Mesenchymal stem cell (in vitro differentiated cells and primary cell): ENCODE data around the gene RNU2-63P.
"Not testable (repeated sequence)": the region's sequence is repeated elsewhere in the genome, so short reads cannot be mapped to it uniquely, and the experiment has no call there.

Experiments used
- DNase-seq: peaks from one replicate; pipeline ENCODE4 v3.0.0-alpha.2; 2013
- H2AFZ ChIP-seq: one replicate; pipeline ENCODE4 v1.6.1; 2013; ENCODE audit warnings: low read depth, mild to moderate bottlenecking, control low read depth, inconsistent platforms, low read length, moderate library complexity
- H2AK5ac ChIP-seq: 2 replicates; pipeline ENCODE4 v1.6.1; 2013; ENCODE audit warnings: low read length, moderate library complexity, mild to moderate bottlenecking, inconsistent platforms; ENCODE audit not compliant: severe bottlenecking
- H2BK120ac ChIP-seq: one replicate; pipeline ENCODE4 v1.6.1; 2013; ENCODE audit warnings: low read depth, mild to moderate bottlenecking, inconsistent platforms, low read length, moderate library complexity
- H2BK12ac ChIP-seq, 2 experiments: one replicate each; pipeline ENCODE4 v1.6.1; 2013; ENCODE audit warnings: inconsistent platforms in 2 of 2, low read length in 2 of 2, mild to moderate bottlenecking in 2 of 2, moderate library complexity in 2 of 2, control low read depth in 1 of 2
- H2BK15ac ChIP-seq: one replicate; pipeline ENCODE4 v1.6.1; 2013; ENCODE audit warnings: mild to moderate bottlenecking, low read depth, inconsistent platforms; ENCODE audit not compliant: poor library complexity, severe bottlenecking
- H2BK5ac ChIP-seq: 2 replicates; pipeline ENCODE4 v1.6.1; 2013; ENCODE audit warnings: low read depth, mild to moderate bottlenecking, low read length, control low read depth, inconsistent platforms; ENCODE audit not compliant: poor library complexity, severe bottlenecking
- H3K14ac ChIP-seq, 2 experiments: one replicate each; pipeline ENCODE4 v1.6.1; 2013; ENCODE audit warnings: inconsistent platforms in 2 of 2, low read length in 2 of 2, control low read depth in 1 of 2, mild to moderate bottlenecking in 1 of 2, moderate library complexity in 1 of 2
- H3K18ac ChIP-seq, 2 experiments: one replicate each; pipeline ENCODE4 v1.6.1; 2013; ENCODE audit warnings: inconsistent platforms in 2 of 2, low read length in 2 of 2, control low read depth in 1 of 2, low read depth in 1 of 2, mild to moderate bottlenecking in 1 of 2
- H3K23ac ChIP-seq, 2 experiments: one replicate each; pipeline ENCODE4 v1.6.1; 2013; ENCODE audit warnings: inconsistent platforms in 2 of 2, low read length in 2 of 2, mild to moderate bottlenecking in 2 of 2, moderate library complexity in 2 of 2, control low read depth in 1 of 2
- H3K27ac ChIP-seq: 2 replicates; pipeline ENCODE4 v1.5.1; 2013; ENCODE audit warnings: mild to moderate bottlenecking, moderate library complexity, low read length, control low read depth, inconsistent platforms; ENCODE audit not compliant: poor library complexity, severe bottlenecking
- H3K27me3 ChIP-seq, 2 experiments: 2 replicates each; pipeline versions ENCODE4 v1.6.1 to v1.7.0; 2013; ENCODE audit warnings: low read length in 2 of 2, mild to moderate bottlenecking in 2 of 2, moderate library complexity in 2 of 2, control low read depth in 1 of 2, inconsistent platforms in 1 of 2; ENCODE audit not compliant: control insufficient read depth in 1 of 2, insufficient read depth in 1 of 2
- H3K36me3 ChIP-seq, 2 experiments: 2 replicates each; pipeline versions ENCODE4 v1.6.1 to v1.7.0; 2013; ENCODE audit warnings: low read length in 2 of 2, control low read depth in 1 of 2, inconsistent platforms in 1 of 2, low read depth in 1 of 2, mild to moderate bottlenecking in 1 of 2; ENCODE audit not compliant: insufficient read depth in 2 of 2, control insufficient read depth in 1 of 2
- H3K4ac ChIP-seq, 2 experiments: one replicate each; pipeline ENCODE4 v1.6.1; 2013; ENCODE audit warnings: inconsistent platforms in 2 of 2, low read length in 2 of 2, mild to moderate bottlenecking in 2 of 2, moderate library complexity in 2 of 2, control low read depth in 1 of 2, low read depth in 1 of 2
- H3K4me1 ChIP-seq: 2 replicates; pipeline ENCODE4 v1.6.1; 2013; ENCODE audit warnings: low read depth, low read length, control low read depth; ENCODE audit not compliant: control insufficient read depth, insufficient read depth
- H3K4me2 ChIP-seq: 2 replicates; pipeline ENCODE4 v1.6.1; 2013; ENCODE audit warnings: low read length, mild to moderate bottlenecking, inconsistent platforms; ENCODE audit not compliant: poor library complexity, severe bottlenecking
- H3K4me3 ChIP-seq, 2 experiments: 2 replicates each; pipeline versions ENCODE4 v1.5.1 to v1.7.0; 2013; ENCODE audit warnings: low read length in 2 of 2, mild to moderate bottlenecking in 2 of 2, control low read depth in 1 of 2, low read depth in 1 of 2; ENCODE audit not compliant: insufficient read depth in 1 of 2
- H3K79me1 ChIP-seq: replicated peaks from 2 replicates; pipeline ENCODE4 v1.6.1; 2013; ENCODE audit warnings: mild to moderate bottlenecking, control low read depth, low read length, inconsistent platforms; ENCODE audit not compliant: poor library complexity, severe bottlenecking
- H3K9ac ChIP-seq: 2 replicates; pipeline ENCODE4 v1.7.0; 2013; ENCODE audit warnings: mild to moderate bottlenecking, low read length, moderate library complexity
- H3K9me3 ChIP-seq: 2 replicates; pipeline ENCODE4 v1.7.0; 2013; ENCODE audit warnings: mild to moderate bottlenecking, low read length; ENCODE audit not compliant: control insufficient read depth
- H4K8ac ChIP-seq: one replicate; pipeline ENCODE4 v1.6.1; 2013; ENCODE audit warnings: inconsistent platforms, mild to moderate bottlenecking, low read length, moderate library complexity
- H4K91ac ChIP-seq: one replicate; pipeline ENCODE4 v1.6.1; 2013; ENCODE audit warnings: mild to moderate bottlenecking, low read length, inconsistent platforms
- WGBS: methylation state at CpG from one replicate; pipeline ENCODE4 v1.1.7; 2013; ENCODE audit warnings: mixed read lengths; 5-methylcytosine and 5-hydroxymethylcytosine counted together

Gene RNU2-63P

GRCh38 chr2:87995756-87996155 is 20.6 kb downstream of the RNU2-63P start:
- Histone ChIP-seq H2BK12ac (no peak overlapping the region), H3K23ac (no peak overlapping the region), H3K9me3 (no peaks in the 10 kb centered on the region), H2BK15ac (no peak overlapping the region), H3K27me3 (peaks cover 0 to 4% of the 10 kb centered on the region in 2 experiments), H3K4me3 (no peak overlapping the region), H3K9ac (no peak overlapping the region), H3K79me1 (no peaks in the 10 kb centered on the region), H2BK5ac (no peak overlapping the region), H3K4me2 (no peak overlapping the region), H2AK5ac (no peak overlapping the region), H3K27ac (no peak overlapping the region), H4K91ac (no peak overlapping the region), H3K14ac (no peak overlapping the region), H3K18ac (no peak overlapping the region), H2AFZ (no peak overlapping the region), H4K8ac (no peak overlapping the region), H3K4me1 (no peaks in the 10 kb centered on the region), H3K36me3 (no peaks in the 10 kb centered on the region), H3K4ac (no peak overlapping the region), H2BK120ac (no peak overlapping the region)
- 91% methylated on average over 1 of the region's 1 CpG for WGBS
- DNase-seq = no peak

GRCh38 chr2:87994304-87994850 is 22.0 kb downstream of the RNU2-63P start:
- not testable (repeated sequence) for H3K27ac ChIP-seq, H3K4ac ChIP-seq, H2BK15ac ChIP-seq, H4K8ac ChIP-seq, H3K36me3 ChIP-seq, H2AFZ ChIP-seq, H3K14ac ChIP-seq, H3K4me3 ChIP-seq, H2BK120ac ChIP-seq, H3K27me3 ChIP-seq, H2BK5ac ChIP-seq, DNase-seq, H3K23ac ChIP-seq, H4K91ac ChIP-seq, H3K4me2 ChIP-seq, H3K4me1 ChIP-seq, H2BK12ac ChIP-seq, H2AK5ac ChIP-seq, H3K9me3 ChIP-seq, H3K79me1 ChIP-seq, H3K18ac ChIP-seq, H3K9ac ChIP-seq
- WGBS = no CpG with 5 or more reads among the region's 7 CpGs

- not testable (repeated sequence) for H2BK12ac ChIP-seq, H3K36me3 ChIP-seq, H4K91ac ChIP-seq, H2BK5ac ChIP-seq, H4K8ac ChIP-seq, H2AFZ ChIP-seq, H3K9me3 ChIP-seq, H3K4me1 ChIP-seq, H3K79me1 ChIP-seq, H2BK120ac ChIP-seq, H2AK5ac ChIP-seq, H3K4me2 ChIP-seq, H3K23ac ChIP-seq, DNase-seq, H3K27ac ChIP-seq, H3K4me3 ChIP-seq, H3K4ac ChIP-seq, H3K14ac ChIP-seq, H2BK15ac ChIP-seq, H3K18ac ChIP-seq, H3K9ac ChIP-seq, H3K27me3 ChIP-seq
- no CpG with 5 or more reads among the region's 3 CpGs for WGBS
Measured at GRCh38 chr2:87992569-87992968, 23.8 kb downstream of the RNU2-63P start.

- not testable (repeated sequence) for H4K91ac ChIP-seq, H3K23ac ChIP-seq, H3K4me2 ChIP-seq, H3K4me3 ChIP-seq, H2BK12ac ChIP-seq, H3K9me3 ChIP-seq, H2AK5ac ChIP-seq, H3K27me3 ChIP-seq, H3K4ac ChIP-seq, H3K4me1 ChIP-seq, H2AFZ ChIP-seq, H3K36me3 ChIP-seq, DNase-seq, H2BK120ac ChIP-seq, H3K79me1 ChIP-seq, H2BK5ac ChIP-seq, H4K8ac ChIP-seq, H3K18ac ChIP-seq, H3K27ac ChIP-seq, H3K14ac ChIP-seq, H3K9ac ChIP-seq, H2BK15ac ChIP-seq
- WGBS = no CpG with 5 or more reads among the region's 1 CpG
Measured at GRCh38 chr2:87987473-87987872, 28.9 kb downstream of the RNU2-63P start.
